Lung (tissue), 12 donors: ENCODE measurements around the gene GADD45GIP1. TPM values are rescaled to one million over a fixed set of nuclear protein-coding genes. Genes with fewer than 3 reads are reported as not detected.
"Not testable (repeated sequence)": the region's sequence is repeated elsewhere in the genome, so short reads cannot be mapped to it uniquely, and the experiment has no call there.

Source experiments
- ATAC-seq: fragments of 200-7000 bp; cut with Tn5 transposase; one replicate; pipeline ENCODE4 v1.9.1; 2020; ENCODE audit warnings: moderate number of reproducible peaks; ENCODE audit not compliant: insufficient read depth, low FRiP score
- DNase-seq, 3 donors: peaks; one replicate each; pipeline ENCODE4 v3.0.0-alpha.2; 2013 to 2017
- H3K27ac ChIP-seq, 2 donors: one replicate each; pipeline ENCODE4 v1.5.1; 2013; ENCODE audit warnings: mild to moderate bottlenecking in 2 of 2, moderate library complexity in 2 of 2, control low read depth in 1 of 2, inconsistent platforms in 1 of 2, low read depth in 1 of 2, low read length in 1 of 2
- H3K27me3 ChIP-seq, 3 donors: one replicate each; pipeline ENCODE4 v1.5.1; 2013; ENCODE audit warnings: low read length in 2 of 3; ENCODE audit not compliant: control insufficient read depth in 3 of 3, insufficient read depth in 3 of 3
- H3K36me3 ChIP-seq, 4 donors: one replicate each; pipeline ENCODE4 v1.5.1; 2013; ENCODE audit warnings: low read length in 4 of 4, mild to moderate bottlenecking in 1 of 4, moderate library complexity in 1 of 4; ENCODE audit not compliant: control insufficient read depth in 4 of 4, insufficient read depth in 4 of 4
- H3K4me1 ChIP-seq, 5 donors: one replicate each; pipeline ENCODE4 v1.5.1; 2013; ENCODE audit warnings: low read length in 5 of 5, mild to moderate bottlenecking in 2 of 5, moderate library complexity in 1 of 5; ENCODE audit not compliant: control insufficient read depth in 5 of 5, insufficient read depth in 5 of 5
- H3K4me3 ChIP-seq: one replicate; pipeline ENCODE4 v1.5.1; 2013; ENCODE audit warnings: mild to moderate bottlenecking, control low read depth, moderate library complexity
- H3K9ac ChIP-seq, 2 donors: one replicate each; pipeline ENCODE4 v1.5.1; 2013; ENCODE audit warnings: low read length in 2 of 2, control low read depth in 1 of 2; ENCODE audit not compliant: insufficient read depth in 1 of 2
- H3K9me3 ChIP-seq, 4 donors: one replicate each; pipeline ENCODE4 v1.5.1; 2013; ENCODE audit warnings: low read length in 3 of 4, mild to moderate bottlenecking in 1 of 4, moderate library complexity in 1 of 4; ENCODE audit not compliant: control insufficient read depth in 4 of 4, insufficient read depth in 3 of 4
- CTCF ChIP-seq: IDR thresholded peaks from 2 replicates; pipeline ENCODE4 v1.5.1; 2012; ENCODE audit warnings: mild to moderate bottlenecking; ENCODE audit errors: control extremely low read depth, extremely low read depth
- WGBS, 2 donors: extraction: QIAGEN DNeasy Blood & Tissue Kit; methylation state at CpG; one replicate each; pipeline ENCODE4 v1.1.7; 2013; 5-methylcytosine and 5-hydroxymethylcytosine counted together
- polyA plus RNA-seq, 2 donors: library from polyadenylated mRNA; stranded (reverse); fragments of 200-250 nt; gene quantifications; one replicate each; pipeline ENCODE4 v1.2.1, GENCODE V29; 2013
- total RNA-seq, 2 donors: library from RNA; depleted of rRNA in 1 of 2; stranded (reverse); fragments of >200 nt in 1 of 2; gene quantifications; one replicate each; pipeline ENCODE4 v1.2.1, GENCODE V29; 2014 to 2021
- donor health status: control.
- donor health status: control.
- donor health status: Bipolar disorder and iron deficiency.
- donor health status: healthy.
- donor health status: DM: yes; HTN: yes; CAD: no.

GADD45GIP1 gene
- total and polyA plus RNA-seq, 4 donors = 14.9 to 69.0 (median 36.3) TPM

DNA sequence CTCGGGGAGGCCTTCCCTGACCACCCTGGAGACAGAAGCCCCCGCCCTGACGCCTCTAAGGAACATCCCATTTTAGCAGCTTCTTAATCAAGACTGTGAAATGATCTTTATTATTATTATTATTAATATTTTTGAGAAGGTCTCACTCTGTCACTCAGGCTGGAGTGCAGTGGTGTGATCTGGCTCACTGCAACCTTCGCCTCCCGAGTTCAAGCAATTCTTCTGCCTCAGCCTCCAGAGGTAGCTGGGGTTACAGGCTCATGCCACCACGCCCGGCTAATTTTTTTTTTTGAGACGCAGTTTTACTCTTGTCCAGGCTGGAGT, 8.8 kb upstream of the GADD45GIP1 start:
- Histone ChIP-seq H3K27ac (peak overlapping the region; percentile 4 to 54), H3K4me3 (no peak overlapping the region), H3K9ac (no peak overlapping the region), H3K9me3 (no peaks in the 10 kb centered on the region), H3K4me1 (peaks cover 0 to 8% (median 2%) of the 10 kb centered on the region in 5 donors), H3K36me3 (no peaks in the 10 kb centered on the region), H3K27me3 (no peaks in the 10 kb centered on the region)
- DNase-seq (no peak), ATAC-seq (no peak)
- WGBS, 2 donors = 50 to 53% methylated on average over 8 of the region's 8 CpGs
- no peak for TF ChIP-seq CTCF

- Histone ChIP-seq H3K27me3 (no peaks in the 10 kb centered on the region), H3K36me3 (no peaks in the 10 kb centered on the region), H3K9me3 (no peaks in the 10 kb centered on the region), H3K27ac (peak overlapping the region; percentile 4 to 57), H3K4me1 (peaks cover 0 to 8% (median 2%) of the 10 kb centered on the region in 5 donors), H3K9ac (peak overlapping the region in 1 of 2 donors; percentile 42), H3K4me3 (no peak overlapping the region)
- WGBS, 2 donors = 1% methylated on average over 34 of the region's 34 CpGs
- peak; percentile 99 for TF ChIP-seq CTCF
- DNase-seq (peak; percentile 75 to 81 (median 79)), ATAC-seq (peak; percentile 93)
Measured at GRCh38 chr19:12965017-12965811, 8.2 kb upstream of the GADD45GIP1 start.

GRCh38 chr19:12959481-12959880, 2.5 kb upstream of the GADD45GIP1 start:
- no peak for TF ChIP-seq CTCF
- Histone ChIP-seq H3K4me3 (no peak overlapping the region), H3K9ac (no peak overlapping the region), H3K27ac (no peak overlapping the region), H3K36me3 (peaks cover 0 to 5% (median 1%) of the 10 kb centered on the region in 4 donors), H3K4me1 (peaks cover 0 to 15% (median 5%) of the 10 kb centered on the region in 5 donors), H3K9me3 (no peaks in the 10 kb centered on the region), H3K27me3 (no peaks in the 10 kb centered on the region)
- ATAC-seq = no peak
- DNase-seq = no peak
- 74 to 77% methylated on average over 6 of the region's 6 CpGs for WGBS, 2 donors

DNA sequence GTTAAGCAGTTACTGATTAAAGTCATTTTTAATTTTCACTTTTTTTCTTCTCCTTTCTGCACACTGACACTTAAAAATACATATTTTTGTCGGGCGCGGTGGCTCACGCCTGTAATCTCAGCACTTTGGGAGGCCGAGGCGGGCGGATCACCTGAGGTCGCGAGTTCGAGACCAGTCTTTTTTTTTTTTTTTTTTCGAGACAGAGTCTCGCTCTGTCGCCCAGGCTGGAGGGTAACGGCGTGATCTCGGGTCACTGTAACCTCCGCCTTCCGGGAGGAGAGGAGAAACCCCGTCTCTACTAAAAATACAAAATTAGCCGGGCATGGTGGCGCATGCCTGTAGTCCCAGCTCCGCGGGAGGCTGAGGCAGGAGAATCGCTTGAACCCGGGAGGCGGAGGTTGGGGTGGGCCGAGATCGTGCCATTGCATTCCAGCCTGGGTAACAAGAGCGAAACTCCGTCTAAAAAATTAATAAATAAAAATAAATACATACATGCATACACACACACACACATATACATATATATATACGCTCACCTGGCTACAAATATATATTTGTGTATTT, 448 bp upstream of the GADD45GIP1 start:
- WGBS, 2 donors = 23 to 38% methylated on average over 31 of the region's 31 CpGs
- Histone ChIP-seq H3K9ac (peak overlapping the region in 1 of 2 donors; percentile 32), H3K4me3 (peak overlapping the region; percentile 99), H3K4me1 (peaks cover 0 to 35% (median 11%) of the 10 kb centered on the region in 5 donors), H3K27ac (peak overlapping the region; percentile 96 to 99), H3K36me3 (peaks cover 0 to 16% (median 6%) of the 10 kb centered on the region in 4 donors)
- not testable (repeated sequence) for H3K27me3 ChIP-seq, DNase-seq, H3K9me3 ChIP-seq
- peak; percentile 15 for ATAC-seq
